HEK293 (cell line): ENCODE measurements around the gene OTUB2.

Experiments used
- CTCF ChIA-PET: fragments of 350-600 bp; formaldehyde crosslinking; extraction: SDS; loops from one replicate; lab custom pipeline; 2021; ENCODE audit warnings: antibody characterized with exemption; lab: Yijun Ruan, JAX
- POLR2A ChIA-PET: fragments of 300-600 bp; formaldehyde crosslinking; extraction: SDS; loops from one replicate; lab custom pipeline; 2020; ENCODE audit warnings: antibody characterized with exemption, inconsistent platforms; lab: Yijun Ruan, JAX
- H3K27ac ChIP-seq: fragments of 200-500 bp; sonication (Bioruptor generic); 2 replicates; pipeline ENCODE4 v1.5.1; 2014; ENCODE audit warnings: low read depth, low read length, control low read depth, inconsistent platforms; ENCODE audit errors: extremely low read depth
- H3K36me3 ChIP-seq, 2 experiments: fragments of 200-500 bp in 1 of 2; sonication (Bioruptor generic) in 1 of 2; 1 replicate in 1 of 2; 2 replicates in 1 of 2; pipeline ENCODE4 v1.5.1; 2014 to 2017; ENCODE audit warnings: inconsistent platforms in 2 of 2, low read length in 2 of 2; ENCODE audit not compliant: control insufficient read depth in 2 of 2, insufficient read depth in 1 of 2
- H3K4me1 ChIP-seq: fragments of 200-500 bp; sonication (Bioruptor generic); 2 replicates; pipeline ENCODE4 v1.5.1; 2014; ENCODE audit warnings: mild to moderate bottlenecking, low read length, inconsistent platforms; ENCODE audit not compliant: control insufficient read depth, insufficient read depth
- H3K4me3 ChIP-seq: 2 replicates; pipeline ENCODE4 v1.5.1; 2011; ENCODE audit warnings: low read depth, mild to moderate bottlenecking, control low read depth, low read length, moderate library complexity
- H3K9me3 ChIP-seq: fragments of 200-500 bp; sonication (Bioruptor generic); 2 replicates; pipeline ENCODE4 v1.5.1; 2014; ENCODE audit warnings: low read depth, low read length, inconsistent platforms; ENCODE audit not compliant: control insufficient read depth, insufficient read depth
- GLIS1 ChIP-seq: fragments of 450-650 bp; formaldehyde crosslinking; IDR thresholded peaks from 2 replicates; pipeline ENCODE4 v1.5.1; 2016; ENCODE audit warnings: missing biosample characterization, missing genetic modification characterization
- HOXC10 ChIP-seq: sonication (generic); formaldehyde crosslinking; IDR thresholded peaks from 2 replicates; pipeline ENCODE4 v1.8.1; 2023; ENCODE audit warnings: mild to moderate bottlenecking, missing genetic modification reagents
- IKZF3 ChIP-seq: fragments of 450-650 bp; IDR thresholded peaks from 2 replicates; pipeline ENCODE4 v1.5.0; 2018; ENCODE audit warnings: missing biosample characterization, mild to moderate bottlenecking, missing genetic modification characterization, moderate library complexity
- KLF1 ChIP-seq: fragments of 450-650 bp; formaldehyde crosslinking; IDR thresholded peaks from 2 replicates; pipeline ENCODE4 v1.5.1; 2016; ENCODE audit warnings: missing biosample characterization, missing genetic modification characterization
- YY2 ChIP-seq: fragments of 450-650 bp; formaldehyde crosslinking; IDR thresholded peaks from 2 replicates; pipeline ENCODE4 v1.5.1; 2016; ENCODE audit warnings: missing biosample characterization, missing genetic modification characterization
- ZBTB17 ChIP-seq: fragments of 450-650 bp; formaldehyde crosslinking; IDR thresholded peaks from 2 replicates; pipeline ENCODE4 v1.5.1; 2016; ENCODE audit warnings: missing biosample characterization, missing genetic modification characterization
- ZFP41 ChIP-seq: fragments of 450-650 bp; formaldehyde crosslinking; IDR thresholded peaks from 2 replicates; pipeline ENCODE4 v1.5.1; 2016; ENCODE audit warnings: missing biosample characterization, missing genetic modification characterization, borderline replicate concordance
- ZIC2 ChIP-seq: fragments of 450-650 bp; formaldehyde crosslinking; IDR thresholded peaks from 2 replicates; pipeline ENCODE4 v1.5.1; 2016; ENCODE audit warnings: missing biosample characterization, missing genetic modification characterization
- ZNF112 ChIP-seq: fragments of 450-650 bp; formaldehyde crosslinking; IDR thresholded peaks from 2 replicates; pipeline ENCODE4 v1.5.0; 2017; ENCODE audit warnings: missing biosample characterization, missing genetic modification characterization
- ZNF140 ChIP-seq: fragments of 450-650 bp; formaldehyde crosslinking; IDR thresholded peaks from 2 replicates; pipeline ENCODE4 v1.5.1; 2016; ENCODE audit warnings: missing biosample characterization, missing genetic modification characterization
- ZNF155 ChIP-seq: fragments of 450-650 bp; formaldehyde crosslinking; IDR thresholded peaks from 2 replicates; pipeline ENCODE4 v1.5.1; 2016; ENCODE audit warnings: missing biosample characterization, missing genetic modification characterization
- ZNF157 ChIP-seq: fragments of 450-650 bp; formaldehyde crosslinking; IDR thresholded peaks from 2 replicates; pipeline ENCODE4 v1.5.1; 2016; ENCODE audit warnings: missing biosample characterization, missing genetic modification characterization
- ZNF16 ChIP-seq: fragments of 450-650 bp; formaldehyde crosslinking; IDR thresholded peaks from 2 replicates; pipeline ENCODE4 v1.5.1; 2016; ENCODE audit warnings: low read depth, missing biosample characterization, missing genetic modification characterization
- ZNF175 ChIP-seq: fragments of 450-650 bp; formaldehyde crosslinking; IDR thresholded peaks from 2 replicates; pipeline ENCODE4 v1.5.1; 2016; ENCODE audit warnings: missing biosample characterization, missing genetic modification characterization
- ZNF2 ChIP-seq: fragments of 450-650 bp; formaldehyde crosslinking; IDR thresholded peaks from 2 replicates; pipeline ENCODE4 v1.5.1; 2016; ENCODE audit warnings: missing biosample characterization, missing genetic modification characterization
- ZNF214 ChIP-seq: fragments of 450-650 bp; formaldehyde crosslinking; IDR thresholded peaks from 2 replicates; pipeline ENCODE4 v1.5.1; 2017; ENCODE audit warnings: missing biosample characterization, mild to moderate bottlenecking, missing genetic modification characterization, borderline replicate concordance
- ZNF24 ChIP-seq: fragments of 450-650 bp; formaldehyde crosslinking; IDR thresholded peaks from 2 replicates; pipeline ENCODE4 v1.5.1; 2016; ENCODE audit warnings: missing biosample characterization, missing genetic modification characterization
- ZNF292 ChIP-seq: fragments of 450-650 bp; formaldehyde crosslinking; IDR thresholded peaks from 2 replicates; pipeline ENCODE4 v1.5.1; 2016; ENCODE audit warnings: low read depth, missing biosample characterization, missing genetic modification characterization, borderline replicate concordance
- ZNF354C ChIP-seq: fragments of 450-650 bp; formaldehyde crosslinking; IDR thresholded peaks from 2 replicates; pipeline ENCODE4 v1.5.1; 2016; ENCODE audit warnings: missing biosample characterization, missing genetic modification characterization, low read depth, borderline replicate concordance
- ZNF366 ChIP-seq: fragments of 450-650 bp; formaldehyde crosslinking; conservative IDR thresholded peaks from 2 replicates; pipeline ENCODE4 v1.5.1; 2016; ENCODE audit warnings: missing biosample characterization, missing genetic modification characterization
- ZNF600 ChIP-seq: fragments of 450-650 bp; formaldehyde crosslinking; IDR thresholded peaks from 2 replicates; pipeline ENCODE4 v1.5.1; 2016; ENCODE audit warnings: missing biosample characterization, missing genetic modification characterization
- ZNF629 ChIP-seq: fragments of 450-650 bp; formaldehyde crosslinking; IDR thresholded peaks from 2 replicates; pipeline ENCODE4 v1.5.1; 2017; ENCODE audit warnings: missing biosample characterization, missing genetic modification characterization
- ZNF654 ChIP-seq: fragments of 450-650 bp; formaldehyde crosslinking; IDR thresholded peaks from 2 replicates; pipeline ENCODE4 v1.5.1; 2016; ENCODE audit warnings: low read depth, missing biosample characterization, missing genetic modification characterization
- TF ChIP-seq, protein P1 (sequence below): fragments of 450-650 bp; formaldehyde crosslinking; optimal IDR thresholded peaks from 2 replicates; pipeline ENCODE3; 2016; ENCODE audit warnings: missing biosample characterization, mild to moderate bottlenecking, missing genetic modification characterization
- TF ChIP-seq, protein P2 (sequence below): fragments of 450-650 bp; formaldehyde crosslinking; IDR thresholded peaks from 2 replicates; pipeline ENCODE4 v1.5.1; 2016; ENCODE audit warnings: missing biosample characterization, missing genetic modification characterization
- TF ChIP-seq, protein P3 (sequence below): fragments of 450-650 bp; formaldehyde crosslinking; IDR thresholded peaks from 2 replicates; pipeline ENCODE4 v1.5.1; 2016; ENCODE audit warnings: missing biosample characterization, missing genetic modification characterization, borderline replicate concordance

Gene OTUB2

GRCh38 chr14:94034886-94035285 lies 8.7 kb downstream of the OTUB2 start (continued):
- TF ChIP-seq KLF1 (tag by site-specific recombination) (no peak), ZNF629 (tag by site-specific recombination) (no peak)
- TF ChIP-seq, protein P1, sequence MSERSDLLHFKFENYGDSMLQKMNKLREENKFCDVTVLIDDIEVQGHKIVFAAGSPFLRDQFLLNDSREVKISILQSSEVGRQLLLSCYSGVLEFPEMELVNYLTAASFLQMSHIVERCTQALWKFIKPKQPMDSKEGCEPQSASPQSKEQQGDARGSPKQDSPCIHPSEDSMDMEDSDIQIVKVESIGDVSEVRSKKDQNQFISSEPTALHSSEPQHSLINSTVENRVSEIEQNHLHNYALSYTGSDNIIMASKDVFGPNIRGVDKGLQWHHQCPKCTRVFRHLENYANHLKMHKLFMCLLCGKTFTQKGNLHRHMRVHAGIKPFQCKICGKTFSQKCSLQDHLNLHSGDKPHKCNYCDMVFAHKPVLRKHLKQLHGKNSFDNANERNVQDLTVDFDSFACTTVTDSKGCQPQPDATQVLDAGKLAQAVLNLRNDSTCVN (tag by site-specific recombination), result no peak

DNA sequence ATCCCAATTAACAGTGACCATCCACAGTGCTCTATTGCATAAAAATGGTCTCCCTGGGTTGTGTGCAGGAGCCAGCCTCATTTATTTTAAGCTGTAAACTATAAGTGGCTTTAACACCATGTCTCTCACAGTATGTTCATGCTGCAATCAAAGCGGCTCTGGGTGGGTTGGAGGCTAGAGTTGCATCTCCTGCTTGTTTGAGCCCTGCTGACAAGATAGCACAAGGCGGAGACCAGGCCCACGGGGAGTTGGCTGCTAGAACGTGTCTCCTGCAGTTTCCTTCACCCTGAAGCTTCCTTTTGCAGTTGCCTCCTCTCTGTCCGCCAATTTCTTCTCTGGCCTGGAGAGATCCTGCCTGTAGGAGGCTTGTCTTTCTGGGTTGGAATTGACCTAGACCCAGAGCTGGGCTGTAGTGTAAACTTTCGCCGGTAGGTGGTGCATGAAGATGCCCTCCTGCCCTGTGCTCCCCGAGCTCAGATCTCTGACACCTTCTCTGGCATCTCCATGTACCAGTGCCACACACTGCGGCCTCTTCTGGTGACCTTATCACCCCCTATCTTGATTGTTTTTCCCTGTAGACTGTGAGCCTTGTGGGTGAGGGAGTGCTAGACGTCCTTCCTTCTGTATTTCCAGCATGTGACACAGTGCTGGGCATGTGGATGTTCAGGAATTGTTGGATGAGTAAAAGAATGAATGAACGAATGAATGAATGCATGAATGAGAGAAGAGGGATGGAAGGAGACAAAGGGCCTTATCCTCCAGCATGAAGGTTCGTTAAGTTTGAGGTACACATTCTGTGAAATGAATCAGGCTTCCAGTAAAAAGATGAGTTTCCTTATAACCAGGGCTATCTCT lies 10.4 kb downstream of the OTUB2 start:
- Histone ChIP-seq H3K9me3 (no peaks in the 10 kb centered on the region), H3K4me3 (no peak overlapping the region), H3K4me1 (no peaks in the 10 kb centered on the region), H3K36me3 (peaks cover 0 to 15% of the 10 kb centered on the region in 2 experiments; a peak in 1 of 3 replicates), H3K27ac (no peak overlapping the region)
- peak; percentile 70; the same call in 1 of the 2 replicates for TF ChIP-seq ZNF24 (tag by site-specific recombination)
- TF ChIP-seq ZNF2 (tag by site-specific recombination), result 0 out of 2 replicates have a peak, but pooled peaks have one; percentile 27
- TF ChIP-seq ZNF16 (tag by site-specific recombination), result no peak
- 0 out of 2 replicates have a peak, but pooled peaks have one; percentile 12 for TF ChIP-seq GLIS1 (tag by site-specific recombination)
- peak; percentile 56 for TF ChIP-seq ZNF654 (tag by site-specific recombination)
- TF ChIP-seq ZNF214 (tag by site-specific recombination), result no peak
- TF ChIP-seq, protein P2, sequence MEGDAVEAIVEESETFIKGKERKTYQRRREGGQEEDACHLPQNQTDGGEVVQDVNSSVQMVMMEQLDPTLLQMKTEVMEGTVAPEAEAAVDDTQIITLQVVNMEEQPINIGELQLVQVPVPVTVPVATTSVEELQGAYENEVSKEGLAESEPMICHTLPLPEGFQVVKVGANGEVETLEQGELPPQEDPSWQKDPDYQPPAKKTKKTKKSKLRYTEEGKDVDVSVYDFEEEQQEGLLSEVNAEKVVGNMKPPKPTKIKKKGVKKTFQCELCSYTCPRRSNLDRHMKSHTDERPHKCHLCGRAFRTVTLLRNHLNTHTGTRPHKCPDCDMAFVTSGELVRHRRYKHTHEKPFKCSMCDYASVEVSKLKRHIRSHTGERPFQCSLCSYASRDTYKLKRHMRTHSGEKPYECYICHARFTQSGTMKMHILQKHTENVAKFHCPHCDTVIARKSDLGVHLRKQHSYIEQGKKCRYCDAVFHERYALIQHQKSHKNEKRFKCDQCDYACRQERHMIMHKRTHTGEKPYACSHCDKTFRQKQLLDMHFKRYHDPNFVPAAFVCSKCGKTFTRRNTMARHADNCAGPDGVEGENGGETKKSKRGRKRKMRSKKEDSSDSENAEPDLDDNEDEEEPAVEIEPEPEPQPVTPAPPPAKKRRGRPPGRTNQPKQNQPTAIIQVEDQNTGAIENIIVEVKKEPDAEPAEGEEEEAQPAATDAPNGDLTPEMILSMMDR, result peak; percentile 69
- TF ChIP-seq ZIC2, result peak; percentile 81
- 0 out of 2 replicates have a peak, but pooled peaks have one; percentile 16 for TF ChIP-seq ZNF366 (tag by site-specific recombination)
- TF ChIP-seq ZBTB17, result peak; percentile 85
- peak; percentile 69 for TF ChIP-seq ZNF600
- CTCF ChIA-PET, result interaction anchor here (0.6 to 3.6 kb wide), 37 partner anchors 8 to 496 kb away, joined by 3 to 46 read pairs (median 6); partner anchors contain the start of genes DDX24, IFI27L1 and OTUB2
- POLR2A ChIA-PET, result interaction anchor here (0.9 kb wide), 1 partner anchor 44 kb away, joined by 5 read pairs; the partner anchor contains the start of genes DDX24 and IFI27L1

- H3K4me3 ChIP-seq, result no peak overlapping the region
- no peak overlapping the region for H3K27ac ChIP-seq
- no peaks in the 10 kb centered on the region for H3K9me3 ChIP-seq
- no peaks in the 10 kb centered on the region for H3K4me1 ChIP-seq
- ChIA-PET POLR2A (no interaction called here), CTCF (interaction anchor here (0.6 to 3.6 kb wide), 9 partner anchors 10 to 133 kb away, joined by 4 to 25 read pairs (median 9); partner anchors contain the start of gene OTUB2)
- H3K36me3 ChIP-seq, result peaks cover 0 to 19% of the 10 kb centered on the region in 2 experiments; a peak in 1 of 3 replicates
- no peak for TF ChIP-seq ZNF175 (tag by site-specific recombination)
- TF ChIP-seq IKZF3 (tag by site-specific recombination), result no peak
- TF ChIP-seq HOXC10 (CRISPR knock-in tag), result no peak
- TF ChIP-seq ZNF292 (tag by site-specific recombination), result no peak
- TF ChIP-seq ZNF155 (tag by site-specific recombination), result no peak
- TF ChIP-seq YY2 (tag by site-specific recombination), result no peak
- TF ChIP-seq ZNF654 (tag by site-specific recombination), result no peak
- TF ChIP-seq ZFP41 (tag by site-specific recombination), result no peak
- TF ChIP-seq, protein P3, sequence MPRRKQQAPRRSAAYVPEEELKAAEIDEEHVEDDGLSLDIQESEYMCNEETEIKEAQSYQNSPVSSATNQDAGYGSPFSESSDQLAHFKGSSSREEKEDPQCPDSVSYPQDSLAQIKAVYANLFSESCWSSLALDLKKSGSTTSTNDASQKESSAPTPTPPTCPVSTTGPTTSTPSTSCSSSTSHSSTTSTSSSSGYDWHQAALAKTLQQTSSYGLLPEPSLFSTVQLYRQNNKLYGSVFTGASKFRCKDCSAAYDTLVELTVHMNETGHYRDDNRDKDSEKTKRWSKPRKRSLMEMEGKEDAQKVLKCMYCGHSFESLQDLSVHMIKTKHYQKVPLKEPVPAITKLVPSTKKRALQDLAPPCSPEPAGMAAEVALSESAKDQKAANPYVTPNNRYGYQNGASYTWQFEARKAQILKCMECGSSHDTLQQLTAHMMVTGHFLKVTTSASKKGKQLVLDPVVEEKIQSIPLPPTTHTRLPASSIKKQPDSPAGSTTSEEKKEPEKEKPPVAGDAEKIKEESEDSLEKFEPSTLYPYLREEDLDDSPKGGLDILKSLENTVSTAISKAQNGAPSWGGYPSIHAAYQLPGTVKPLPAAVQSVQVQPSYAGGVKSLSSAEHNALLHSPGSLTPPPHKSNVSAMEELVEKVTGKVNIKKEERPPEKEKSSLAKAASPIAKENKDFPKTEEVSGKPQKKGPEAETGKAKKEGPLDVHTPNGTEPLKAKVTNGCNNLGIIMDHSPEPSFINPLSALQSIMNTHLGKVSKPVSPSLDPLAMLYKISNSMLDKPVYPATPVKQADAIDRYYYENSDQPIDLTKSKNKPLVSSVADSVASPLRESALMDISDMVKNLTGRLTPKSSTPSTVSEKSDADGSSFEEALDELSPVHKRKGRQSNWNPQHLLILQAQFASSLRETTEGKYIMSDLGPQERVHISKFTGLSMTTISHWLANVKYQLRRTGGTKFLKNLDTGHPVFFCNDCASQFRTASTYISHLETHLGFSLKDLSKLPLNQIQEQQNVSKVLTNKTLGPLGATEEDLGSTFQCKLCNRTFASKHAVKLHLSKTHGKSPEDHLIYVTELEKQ, result no peak
- TF ChIP-seq ZNF354C (tag by site-specific recombination), result no peak
- TF ChIP-seq ZNF112 (tag by site-specific recombination), result no peak
- TF ChIP-seq ZNF140 (tag by site-specific recombination), result no peak
- no peak for TF ChIP-seq ZNF157 (tag by site-specific recombination)
Measured at GRCh38 chr14:94037954-94038353, 11.8 kb downstream of the OTUB2 start.
